CD4-positive, alpha-beta T cell treated with Interferon alpha-2 for 1 hour (primary cell): ENCODE measurements around the gene CCDC127.
"Not testable (repeated sequence)": the region's sequence is repeated elsewhere in the genome, so short reads cannot be mapped to it uniquely, and the experiment has no call there.

ENCODE experiments used
- DNase-seq, 2 donors: peaks; one replicate each; pipeline ENCODE4 v3.0.0-alpha.2; 2020 to 2022

Gene CCDC127, protein sequence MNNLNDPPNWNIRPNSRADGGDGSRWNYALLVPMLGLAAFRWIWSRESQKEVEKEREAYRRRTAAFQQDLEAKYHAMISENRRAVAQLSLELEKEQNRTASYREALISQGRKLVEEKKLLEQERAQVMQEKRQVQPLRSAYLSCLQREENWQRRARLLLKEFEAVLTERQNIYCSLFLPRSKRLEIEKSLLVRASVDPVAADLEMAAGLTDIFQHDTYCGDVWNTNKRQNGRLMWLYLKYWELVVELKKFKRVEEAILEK

DNA sequence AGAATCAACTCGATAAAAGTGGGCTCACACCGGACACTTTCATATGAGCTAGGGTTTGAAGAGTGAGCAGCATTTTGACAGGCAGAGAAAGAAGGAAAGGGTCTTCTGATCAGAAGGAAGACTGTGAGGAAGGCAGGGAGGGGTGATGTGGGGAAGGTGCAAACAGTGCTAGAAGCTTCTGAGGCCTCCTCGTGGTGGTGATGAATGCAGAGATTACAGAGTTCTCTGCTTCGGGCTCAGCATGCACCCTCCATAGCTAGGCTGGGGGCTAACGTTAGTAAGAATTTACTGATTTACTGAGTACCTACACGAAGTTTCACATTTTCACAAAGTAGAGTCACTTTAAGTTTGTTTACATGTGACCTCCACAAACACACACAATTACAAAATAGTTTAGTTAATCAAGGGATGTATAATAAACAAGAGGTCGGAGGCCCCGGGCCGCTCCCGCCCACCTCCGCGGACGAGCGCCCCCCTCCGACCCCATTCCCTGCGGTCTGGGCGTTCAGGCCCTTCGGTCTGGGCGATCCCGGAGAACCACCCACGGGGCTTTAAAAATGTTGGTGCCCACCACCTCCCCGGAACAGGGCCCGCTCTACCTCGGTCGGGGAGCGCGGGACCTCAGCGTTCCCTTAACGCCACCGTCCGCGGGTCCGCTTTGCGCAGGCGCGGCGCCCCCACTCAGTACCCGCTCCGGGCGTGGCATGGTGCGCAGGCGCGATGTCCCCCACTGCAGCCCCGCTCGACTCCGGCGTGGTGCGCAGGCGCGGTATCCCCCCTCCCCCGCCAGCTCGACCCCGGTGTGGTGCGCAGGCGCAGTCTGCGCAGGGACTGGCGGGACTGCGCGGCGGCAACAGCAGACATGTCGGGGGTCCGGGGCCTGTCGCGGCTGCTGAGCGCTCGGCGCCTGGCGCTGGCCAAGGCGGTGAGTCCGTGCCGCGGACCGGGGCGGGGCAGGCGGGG is at the start of gene CCDC127, which contains the start of gene SDHA:
Gene CCDC127 (minus strand): TSS at position 660 of the 963 bp plus-strand sequence. CDS start 1,304 bp downstream, outside the sequence.
Gene SDHA (plus strand): TSS at position 827 of the 963 bp plus-strand sequence. CDS start 36 bp downstream, at position 863.
- peak; percentile 98 for DNase-seq

- DNase-seq, result no peak
Measured at GRCh38 chr5:267716-268115, 49.8 kb upstream of the CCDC127 start.

DNA sequence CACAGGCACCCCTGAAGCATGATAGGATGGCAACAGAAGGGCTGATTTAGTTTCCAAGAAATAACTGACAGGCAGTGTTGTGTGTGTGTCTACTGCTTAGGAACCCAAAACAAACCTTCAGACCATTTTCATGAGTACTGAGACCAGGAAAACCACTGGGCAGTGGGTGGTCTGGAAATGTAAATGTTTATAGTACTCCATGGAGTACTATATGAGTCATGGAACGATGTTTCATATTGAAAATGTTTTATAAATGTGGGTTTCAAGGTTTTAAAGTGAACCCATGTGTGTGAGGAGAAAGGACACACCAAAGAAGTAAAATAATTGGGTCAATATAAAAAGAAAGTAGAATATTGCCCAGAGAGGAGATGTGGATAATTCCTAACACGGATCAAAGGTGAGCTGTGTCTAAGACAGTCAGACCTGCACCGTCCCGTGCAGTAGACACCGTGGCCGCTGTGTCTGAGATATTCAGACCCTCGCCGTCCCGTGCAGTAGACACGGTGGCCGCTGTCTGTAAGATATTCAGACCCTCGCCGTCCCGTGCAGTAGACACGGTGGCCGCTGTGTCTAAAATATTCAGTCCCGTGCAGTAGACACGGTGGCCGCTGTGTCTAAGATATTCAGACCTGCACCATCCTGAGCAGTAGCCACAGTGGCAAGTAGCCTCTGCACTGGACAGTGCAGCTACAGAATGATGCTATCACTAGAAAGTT is 48.5 kb upstream of the CCDC127 start:
- DNase-seq, result not testable (repeated sequence)

GRCh38 chr5:264338-264737 is 46.4 kb upstream of the CCDC127 start:
- no peak for DNase-seq

DNA sequence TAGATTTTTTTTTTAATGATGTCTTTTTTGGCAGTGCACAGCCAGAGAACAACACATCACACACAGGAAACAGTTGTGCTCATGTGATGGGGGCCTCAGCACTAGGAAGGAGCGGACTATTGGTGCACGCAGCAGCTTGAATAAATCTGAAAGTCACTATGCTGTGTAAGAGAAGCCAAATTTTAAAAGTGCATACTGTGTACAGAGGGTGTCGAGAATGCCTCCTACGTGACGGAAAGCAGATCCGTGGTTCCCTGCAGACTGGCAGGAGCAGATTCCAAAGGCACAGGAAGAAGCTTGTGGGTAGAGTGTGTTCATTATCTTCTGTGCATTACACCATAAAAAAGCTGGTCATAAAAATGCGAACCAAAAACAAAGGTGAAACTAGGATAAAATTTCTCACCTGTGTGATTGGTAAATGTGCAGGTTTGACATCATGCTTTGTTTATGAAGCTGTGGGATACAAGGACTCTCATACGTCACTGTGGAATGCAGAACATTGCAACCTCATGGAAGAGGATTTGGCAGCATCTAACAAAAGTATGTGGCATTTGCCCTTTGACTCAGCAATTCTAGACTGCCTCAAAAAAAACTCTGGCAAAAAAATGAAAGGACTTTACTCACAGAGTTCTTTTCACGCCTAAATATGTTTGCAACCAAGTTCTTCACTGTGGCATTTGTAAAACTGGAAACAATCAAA is 45.5 kb upstream of the CCDC127 start:
- DNase-seq, result not testable (repeated sequence)

DNA sequence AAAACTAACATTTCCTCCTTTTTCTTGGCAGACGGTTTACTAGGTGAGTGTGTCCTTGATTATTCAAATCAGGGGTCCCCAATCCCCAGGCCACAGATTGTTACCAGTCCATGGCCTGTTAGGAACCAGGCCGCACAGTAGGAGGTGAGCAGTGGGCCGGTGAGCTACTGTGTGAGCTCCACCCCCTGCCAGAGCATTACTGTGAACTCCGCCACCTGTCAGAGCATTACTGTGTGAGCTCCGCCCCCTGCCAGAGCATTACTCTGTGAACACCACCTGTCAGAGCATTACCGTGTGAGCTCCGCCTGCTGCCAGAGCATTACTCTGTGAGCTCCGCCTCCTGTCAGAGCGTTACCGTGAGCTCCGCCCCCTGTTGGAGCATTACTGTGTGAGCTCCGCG is 39.2 kb upstream of the CCDC127 start:
- DNase-seq, result no peak

GRCh38 chr5:256347-256746 is 38.4 kb upstream of the CCDC127 start:
- not testable (repeated sequence) for DNase-seq

DNA sequence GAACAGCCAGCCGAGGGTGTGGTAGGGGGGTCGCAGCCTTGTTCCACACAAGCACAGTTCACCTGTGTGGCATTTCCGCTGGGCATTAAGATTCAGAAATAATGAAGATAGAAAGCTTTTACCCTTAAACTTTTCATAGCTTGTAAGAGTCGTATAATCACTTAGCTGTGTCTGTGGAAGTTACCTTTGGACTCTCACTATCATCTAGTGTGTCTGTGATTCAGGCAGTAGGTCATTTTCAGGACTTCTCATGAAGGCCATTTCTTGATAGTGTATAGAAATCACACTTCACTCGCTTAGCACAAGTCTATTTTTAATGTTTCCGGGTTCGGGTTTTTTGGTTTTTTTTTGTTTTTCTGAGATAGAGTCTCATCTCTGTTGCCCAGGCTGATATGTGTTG is 37.2 kb upstream of the CCDC127 start:
- DNase-seq, result not testable (repeated sequence)

DNA sequence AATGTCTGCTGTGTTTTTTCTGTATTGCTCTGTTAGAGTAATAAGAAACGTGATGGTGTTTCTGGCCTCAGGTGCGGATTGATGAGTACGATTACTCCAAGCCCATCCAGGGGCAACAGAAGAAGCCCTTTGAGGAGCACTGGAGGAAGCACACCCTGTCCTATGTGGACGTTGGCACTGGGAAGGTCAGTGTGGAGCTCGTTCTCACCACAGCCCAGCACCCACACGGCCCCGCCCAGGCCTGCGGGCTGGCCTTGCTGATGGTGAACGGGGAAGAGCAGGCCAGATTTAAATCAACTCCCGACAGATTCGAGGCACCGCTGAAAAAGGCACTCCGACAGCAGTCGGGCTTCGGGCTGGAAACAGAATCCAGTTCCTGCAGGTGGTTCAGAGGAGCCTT is 36.4 kb upstream of the CCDC127 start:
- DNase-seq, result not testable (repeated sequence)

DNA sequence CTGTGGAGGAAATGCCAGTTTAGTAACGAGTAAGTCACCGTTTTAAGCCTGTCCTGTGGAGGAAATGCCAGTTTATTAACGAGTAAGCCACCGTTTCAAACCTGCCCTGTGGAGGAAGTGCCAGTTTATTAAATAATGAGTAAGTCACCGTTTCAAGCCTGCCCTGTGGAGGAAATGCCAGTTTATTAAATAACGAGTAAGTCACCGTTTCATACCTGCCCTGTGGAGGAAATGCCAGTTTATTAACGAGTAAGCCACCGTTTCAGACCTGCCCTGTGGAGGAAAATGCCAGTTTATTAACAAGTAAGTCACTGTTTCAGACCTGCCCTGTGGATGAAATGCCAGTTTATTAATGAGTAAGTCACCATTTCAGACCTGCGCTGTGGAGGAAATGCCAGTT is 34.6 kb upstream of the CCDC127 start:
- DNase-seq, result no peak

DNA sequence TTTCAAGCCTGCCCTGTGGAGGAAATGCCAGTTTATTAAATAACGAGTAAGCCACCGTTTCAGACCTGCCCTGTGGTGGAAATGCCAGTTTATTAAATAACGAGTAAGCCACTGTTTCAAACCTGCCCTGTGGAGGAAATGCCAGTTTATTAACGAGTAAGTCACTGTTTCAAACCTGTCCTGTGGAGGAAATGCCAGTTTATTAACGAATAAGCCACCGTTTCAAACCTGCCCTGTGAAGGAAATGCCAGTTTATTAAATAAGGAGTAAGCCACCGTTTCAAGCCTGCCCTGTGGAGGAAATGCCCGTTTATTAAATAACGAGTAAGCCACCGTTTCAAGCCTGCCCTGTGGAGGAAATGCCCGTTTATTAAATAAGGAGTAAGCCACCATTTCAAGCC is 34.0 kb upstream of the CCDC127 start:
- DNase-seq, result not testable (repeated sequence)

DNA sequence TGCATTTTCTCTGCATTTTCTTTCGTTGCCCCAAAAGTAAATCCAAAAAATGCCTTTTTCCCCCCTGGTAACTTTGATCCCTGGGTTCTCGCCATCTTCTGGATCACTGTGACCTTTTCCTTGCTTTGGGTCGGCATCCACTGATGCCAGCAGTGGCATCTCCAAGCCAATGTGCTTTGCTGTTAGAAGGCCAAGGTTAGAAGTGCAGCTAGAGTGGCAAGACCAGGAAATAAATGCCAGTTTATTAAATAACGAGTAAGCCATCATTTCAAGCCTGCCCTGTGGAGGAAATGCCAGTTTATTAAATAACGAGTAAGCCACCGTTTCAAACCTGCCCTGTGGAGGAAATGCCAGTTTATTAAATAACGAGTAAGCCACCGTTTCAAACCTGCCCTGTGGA is 33.6 kb upstream of the CCDC127 start:
- DNase-seq, result not testable (repeated sequence)

GRCh38 chr5:251016-251415 is 33.1 kb upstream of the CCDC127 start:
- not testable (repeated sequence) for DNase-seq

GRCh38 chr5:250396-250795 is 32.4 kb upstream of the CCDC127 start:
- not testable (repeated sequence) for DNase-seq

DNA sequence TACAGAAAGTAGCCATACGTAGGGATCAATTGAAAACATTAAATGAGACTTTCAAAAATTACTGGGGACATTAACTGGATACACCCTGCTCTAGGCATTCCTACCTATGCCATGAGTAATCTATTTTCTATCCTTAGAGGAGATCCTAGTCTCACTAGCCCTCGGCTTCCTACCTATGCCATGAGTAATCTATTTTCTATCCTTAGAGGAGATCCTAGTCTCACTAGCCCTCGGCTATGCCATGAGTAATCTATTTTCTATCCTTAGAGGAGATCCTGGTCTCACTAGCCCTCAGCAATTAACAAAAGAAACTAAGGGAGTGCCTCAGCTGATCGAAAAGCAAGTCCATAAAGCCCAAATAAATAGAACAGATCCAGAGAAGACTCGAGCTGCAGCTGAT is 27.8 kb upstream of the CCDC127 start:
- not testable (repeated sequence) for DNase-seq

GRCh38 chr5:243683-244367 is 25.9 kb upstream of the CCDC127 start:
- DNase-seq, result not testable (repeated sequence)

- DNase-seq, result not testable (repeated sequence)
Measured at GRCh38 chr5:241045-241669, 23.2 kb upstream of the CCDC127 start.

DNA sequence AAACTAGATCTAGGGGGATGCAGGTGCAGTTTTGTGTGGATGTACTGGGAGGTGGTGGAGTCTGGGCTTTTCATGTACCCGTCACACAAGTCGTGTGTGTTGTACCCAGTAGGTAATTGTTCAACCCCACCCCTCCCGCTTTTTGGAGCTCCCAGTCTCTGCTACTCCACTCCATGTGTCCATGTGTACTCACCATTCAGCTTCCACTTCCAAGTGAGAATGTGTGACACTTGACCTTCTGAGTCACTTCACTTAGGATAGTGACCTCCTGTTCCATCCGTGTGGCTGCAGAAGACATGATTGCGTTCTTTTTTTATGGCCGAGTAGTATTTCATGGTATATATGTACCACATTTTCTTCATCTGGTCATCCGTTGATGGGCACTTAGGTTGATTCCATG is 22.6 kb upstream of the CCDC127 start:
- not testable (repeated sequence) for DNase-seq

GRCh38 chr5:237931-238330 is 20.0 kb upstream of the CCDC127 start:
- not testable (repeated sequence) for DNase-seq

GRCh38 chr5:235527-235926 is 17.6 kb upstream of the CCDC127 start:
- not testable (repeated sequence) for DNase-seq

GRCh38 chr5:234450-234849 is 16.5 kb upstream of the CCDC127 start:
- no peak for DNase-seq
